HG03060 (cell line): ENCODE results near the gene FPR3.
"Not testable (repeated sequence)": the region's sequence is repeated elsewhere in the genome, so short reads cannot be mapped to it uniquely, and the experiment has no call there.

Experiments used
- ATAC-seq: cut with Tn5 transposase; IDR thresholded peaks from one replicate; pipeline ENCODE4 v1.9.1; 2021; ENCODE audit warnings: low read depth, moderate number of reproducible peaks; ENCODE audit not compliant: unreplicated experiment

The FPR3 gene

GRCh38 chr19:51805396-51805795 is 10.4 kb downstream of the FPR3 start:
- not testable (repeated sequence) for ATAC-seq

GRCh38 chr19:51806571-51806970 is 11.6 kb downstream of the FPR3 start:
- not testable (repeated sequence) for ATAC-seq

- ATAC-seq: no peak
Observed at GRCh38 chr19:51807111-51807701, 12.2 kb downstream of the FPR3 start.

- no peak for ATAC-seq
Observed at GRCh38 chr19:51807925-51808324, 13.0 kb downstream of the FPR3 start.

GRCh38 chr19:51808333-51808986 is 13.5 kb downstream of the FPR3 start:
- no peak for ATAC-seq

GRCh38 chr19:51809787-51810186 is 14.8 kb downstream of the FPR3 start:
- ATAC-seq: no peak

GRCh38 chr19:51810223-51810622 is 15.3 kb downstream of the FPR3 start:
- ATAC-seq: no peak

GRCh38 chr19:51811344-51811743 is 16.4 kb downstream of the FPR3 start:
- ATAC-seq: no peak

- no peak for ATAC-seq
Observed at GRCh38 chr19:51815043-51815442, 20.1 kb downstream of the FPR3 start.

- ATAC-seq: no peak
Observed at GRCh38 chr19:51816711-51817110, 21.8 kb downstream of the FPR3 start.

- no peak for ATAC-seq
Observed at GRCh38 chr19:51820011-51820410, 25.1 kb downstream of the FPR3 start.

GRCh38 chr19:51820831-51821446 is 26.0 kb downstream of the FPR3 start:
- no peak for ATAC-seq

GRCh38 chr19:51821456-51821855 is 26.5 kb downstream of the FPR3 start:
- ATAC-seq: no peak

GRCh38 chr19:51821921-51822320 is 27.0 kb downstream of the FPR3 start:
- no peak for ATAC-seq

GRCh38 chr19:51822325-51822724 is 27.4 kb downstream of the FPR3 start:
- no peak for ATAC-seq

GRCh38 chr19:51822946-51823345 is 28.0 kb downstream of the FPR3 start:
- ATAC-seq: no peak

- no peak for ATAC-seq
Observed at GRCh38 chr19:51824281-51825005, 29.5 kb downstream of the FPR3 start.

- ATAC-seq: no peak
Observed at GRCh38 chr19:51830274-51830673, 35.3 kb downstream of the FPR3 start.

GRCh38 chr19:51837145-51837544 is 42.2 kb downstream of the FPR3 start:
- no peak for ATAC-seq

GRCh38 chr19:51861870-51862622 is 67.1 kb downstream of the FPR3 start:
- no peak for ATAC-seq

GRCh38 chr19:51873097-51873496 is 78.1 kb downstream of the FPR3 start:
- ATAC-seq: no peak
